GM06990 (cell line): ENCODE results near the gene GPR161.
"Not testable (repeated sequence)": the region's sequence is repeated elsewhere in the genome, so short reads cannot be mapped to it uniquely, and the experiment has no call there.

Experiments used
- DNase-seq: peaks from one replicate; pipeline ENCODE4 v3.0.0-alpha.2; 2011; ENCODE audit not compliant: insufficient read length; ENCODE audit errors: extremely low read depth
- H3K27me3 ChIP-seq: replicated peaks from 2 replicates; pipeline ENCODE4 v1.6.0; 2011; ENCODE audit warnings: low read length; ENCODE audit not compliant: control insufficient read depth, insufficient read depth
- H3K36me3 ChIP-seq: 2 replicates; pipeline ENCODE4 v1.5.1; 2011; ENCODE audit warnings: low read length; ENCODE audit not compliant: control insufficient read depth, insufficient read depth
- H3K4me3 ChIP-seq: replicated peaks from 2 replicates; pipeline ENCODE4 v1.5.1; 2011; ENCODE audit warnings: low read depth, mild to moderate bottlenecking, control low read depth, low read length
- CTCF ChIP-seq: IDR thresholded peaks from 2 replicates; pipeline ENCODE4 v1.5.1; 2011; ENCODE audit warnings: low read length, control low read depth, mild to moderate bottlenecking, inconsistent platforms; ENCODE audit not compliant: insufficient read depth, poor library complexity, severe bottlenecking

Gene GPR161

GRCh38 chr1:168064216-168064615 lies 72.5 kb downstream of the GPR161 start:
- no peak for TF ChIP-seq CTCF
- DNase-seq, result no peak
- Histone ChIP-seq H3K4me3 (no peak overlapping the region), H3K36me3 (peaks cover 2% of the 10 kb centered on the region; the same call in 1 of the 2 replicates), H3K27me3 (no peaks in the 10 kb centered on the region)

GRCh38 chr1:168057921-168058320 lies 78.8 kb downstream of the GPR161 start:
- DNase-seq, result no peak
- TF ChIP-seq CTCF, result no peak
- no peaks in the 10 kb centered on the region for H3K27me3 ChIP-seq
- H3K4me3 ChIP-seq, result no peak overlapping the region
- H3K36me3 ChIP-seq, result no peaks in the 10 kb centered on the region

GRCh38 chr1:168057355-168057754 lies 79.4 kb downstream of the GPR161 start:
- H3K36me3 ChIP-seq, result no peaks in the 10 kb centered on the region
- H3K27me3 ChIP-seq, result no peaks in the 10 kb centered on the region
- no peak overlapping the region for H3K4me3 ChIP-seq
- no peak for TF ChIP-seq CTCF
- DNase-seq, result no peak

GRCh38 chr1:168056152-168056551 lies 80.6 kb downstream of the GPR161 start:
- H3K4me3 ChIP-seq, DNase-seq, H3K36me3 ChIP-seq, H3K27me3 ChIP-seq: not testable (repeated sequence)

- Histone ChIP-seq H3K4me3 (no peak overlapping the region), H3K36me3 (no peaks in the 10 kb centered on the region), H3K27me3 (no peaks in the 10 kb centered on the region)
- TF ChIP-seq CTCF, result no peak
- no peak for DNase-seq
Measured at GRCh38 chr1:168054117-168054516, 82.6 kb downstream of the GPR161 start.

- no peaks in the 10 kb centered on the region for H3K27me3 ChIP-seq
- no peak overlapping the region for H3K4me3 ChIP-seq
- no peaks in the 10 kb centered on the region for H3K36me3 ChIP-seq
- no peak for TF ChIP-seq CTCF
- DNase-seq, result no peak
Measured at GRCh38 chr1:168053681-168054080, 83.0 kb downstream of the GPR161 start.
